GM19351 (cell line): Measurements from ENCODE around the gene ENTPD1.
"Not testable (repeated sequence)": the region's sequence is repeated elsewhere in the genome, so short reads cannot be mapped to it uniquely, and the experiment has no call there.

Experiments
- ATAC-seq: cut with Tn5 transposase; IDR thresholded peaks from one replicate; pipeline ENCODE4 v1.9.1; 2021; ENCODE audit warnings: mild to moderate bottlenecking, moderate library complexity; ENCODE audit not compliant: unreplicated experiment

The ENTPD1 gene

DNA sequence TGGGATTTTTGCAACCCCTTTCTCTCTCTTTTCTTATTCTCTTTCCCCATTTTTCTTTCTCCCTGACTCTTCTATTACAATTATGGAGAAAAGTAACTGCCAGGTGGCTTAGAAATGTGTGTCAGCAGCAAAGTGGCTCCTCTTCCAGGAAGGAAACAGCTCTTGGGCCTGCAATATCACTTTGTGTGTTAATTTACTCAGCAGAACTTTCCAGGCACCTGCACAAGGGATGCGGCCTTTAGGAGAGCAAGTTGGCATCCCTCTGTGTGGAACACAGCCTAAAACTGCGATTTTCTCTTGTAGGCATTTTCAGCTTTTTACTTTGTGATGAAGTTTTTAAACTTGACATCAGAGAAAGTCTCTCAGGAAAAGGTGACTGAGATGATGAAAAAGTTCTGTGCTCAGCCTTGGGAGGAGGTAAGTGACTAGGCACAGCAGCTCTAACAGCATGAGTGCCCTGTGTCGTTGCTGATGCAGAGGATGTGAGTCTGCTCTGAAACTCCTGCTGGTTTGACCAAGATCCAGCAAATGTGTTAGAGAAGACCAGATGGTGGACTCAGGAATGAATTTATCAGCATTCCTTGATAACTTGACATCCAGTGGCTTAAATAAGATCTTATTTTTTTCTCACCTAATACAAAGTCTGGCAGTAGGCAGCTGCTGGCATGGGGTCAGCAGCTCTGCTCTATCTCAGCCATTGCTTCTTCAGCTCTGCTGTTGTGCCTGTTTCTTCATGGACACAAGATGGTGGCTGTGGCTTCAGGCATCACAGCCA lies 104.4 kb downstream of the ENTPD1 start:
- ATAC-seq = no peak

DNA sequence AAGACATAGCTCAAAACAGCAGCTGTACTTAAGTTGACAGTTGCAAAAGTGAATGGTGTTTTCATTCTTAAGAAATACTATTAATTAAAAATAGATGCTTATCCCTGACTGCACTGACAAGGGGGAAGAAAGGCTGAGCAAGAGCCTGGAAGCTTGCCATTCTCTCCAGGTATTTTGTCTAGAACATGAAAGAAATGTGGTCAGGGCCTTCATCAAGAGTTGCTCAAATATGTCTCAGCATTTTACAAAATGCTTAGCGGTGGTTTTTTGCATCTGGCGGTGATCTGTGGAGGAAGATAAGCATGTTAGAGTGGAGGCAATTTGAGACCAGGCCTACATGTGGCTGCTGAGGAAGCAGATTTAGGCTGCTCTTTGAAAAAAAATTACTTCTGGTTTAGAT lies 105.4 kb downstream of the ENTPD1 start:
- ATAC-seq = no peak

DNA sequence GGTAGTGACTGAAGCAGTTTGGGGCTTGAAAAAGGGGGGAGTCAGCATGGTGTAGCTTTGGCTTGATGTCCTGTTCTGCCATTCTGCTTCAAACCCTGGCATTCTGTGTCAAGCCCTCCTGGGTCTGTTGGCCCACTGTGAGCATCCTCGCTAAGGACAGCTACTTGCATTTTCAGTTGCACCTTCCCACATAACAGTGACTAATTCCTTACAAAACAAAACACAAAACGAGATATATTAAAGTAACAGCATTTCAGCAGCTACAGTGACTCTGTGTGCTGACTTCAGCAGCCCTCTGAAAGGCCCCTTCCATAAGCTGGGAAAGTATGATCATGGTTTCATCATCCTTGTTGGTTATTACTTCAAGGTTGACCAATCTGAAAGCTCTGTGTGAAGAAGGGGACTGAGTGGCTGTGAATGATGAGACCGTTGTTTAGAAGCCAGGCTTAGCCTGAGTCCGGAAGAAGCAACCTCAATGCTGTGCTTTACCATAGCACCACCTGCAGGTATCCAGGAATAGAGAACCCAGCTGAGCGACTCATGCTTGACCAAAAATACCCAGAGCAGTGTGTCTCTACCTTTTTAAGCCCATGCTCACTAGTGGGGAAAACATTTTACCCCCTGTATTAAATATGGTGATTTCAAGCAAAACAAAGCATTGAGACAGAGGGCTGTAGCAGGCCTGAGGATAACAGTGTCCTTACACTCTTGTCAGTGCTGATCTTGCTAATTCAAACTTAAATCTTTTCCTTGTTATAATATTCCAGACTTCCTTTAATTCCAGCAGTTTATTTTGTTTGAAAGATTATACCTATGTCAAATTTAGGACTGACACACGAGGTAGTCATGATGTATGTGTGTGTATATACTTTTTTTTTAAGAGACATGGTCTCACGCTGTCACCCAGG lies 109.2 kb downstream of the ENTPD1 start:
- peak; percentile 95 for ATAC-seq

DNA sequence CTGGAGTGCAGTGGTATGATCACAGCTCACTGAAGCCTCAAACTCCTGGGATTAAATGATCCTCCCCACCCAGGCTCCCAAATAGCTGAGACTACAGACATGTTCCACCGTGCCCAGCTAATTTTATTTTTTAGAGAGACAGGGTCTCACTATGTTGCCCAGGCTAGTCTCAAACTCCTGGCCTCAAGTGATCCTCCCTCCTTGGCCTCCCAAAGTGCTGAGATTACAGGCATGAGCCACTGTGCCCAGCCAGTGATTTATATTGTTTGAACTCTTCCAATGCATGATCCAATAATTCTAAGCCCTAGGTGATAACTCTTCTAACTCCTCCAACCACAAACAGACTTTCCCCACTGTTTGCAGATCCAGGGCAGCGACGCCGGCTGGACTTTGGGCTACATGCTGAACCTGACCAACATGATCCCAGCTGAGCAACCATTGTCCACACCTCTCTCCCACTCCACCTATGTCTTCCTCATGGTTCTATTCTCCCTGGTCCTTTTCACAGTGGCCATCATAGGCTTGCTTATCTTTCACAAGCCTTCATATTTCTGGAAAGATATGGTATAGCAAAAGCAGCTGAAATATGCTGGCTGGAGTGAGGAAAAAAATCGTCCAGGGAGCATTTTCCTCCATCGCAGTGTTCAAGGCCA lies 110.0 kb downstream of the ENTPD1 start:
- ATAC-seq = no peak

DNA sequence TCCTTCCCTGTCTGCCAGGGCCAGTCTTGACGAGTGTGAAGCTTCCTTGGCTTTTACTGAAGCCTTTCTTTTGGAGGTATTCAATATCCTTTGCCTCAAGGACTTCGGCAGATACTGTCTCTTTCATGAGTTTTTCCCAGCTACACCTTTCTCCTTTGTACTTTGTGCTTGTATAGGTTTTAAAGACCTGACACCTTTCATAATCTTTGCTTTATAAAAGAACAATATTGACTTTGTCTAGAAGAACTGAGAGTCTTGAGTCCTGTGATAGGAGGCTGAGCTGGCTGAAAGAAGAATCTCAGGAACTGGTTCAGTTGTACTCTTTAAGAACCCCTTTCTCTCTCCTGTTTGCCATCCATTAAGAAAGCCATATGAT lies 110.5 kb downstream of the ENTPD1 start:
- no peak for ATAC-seq

DNA sequence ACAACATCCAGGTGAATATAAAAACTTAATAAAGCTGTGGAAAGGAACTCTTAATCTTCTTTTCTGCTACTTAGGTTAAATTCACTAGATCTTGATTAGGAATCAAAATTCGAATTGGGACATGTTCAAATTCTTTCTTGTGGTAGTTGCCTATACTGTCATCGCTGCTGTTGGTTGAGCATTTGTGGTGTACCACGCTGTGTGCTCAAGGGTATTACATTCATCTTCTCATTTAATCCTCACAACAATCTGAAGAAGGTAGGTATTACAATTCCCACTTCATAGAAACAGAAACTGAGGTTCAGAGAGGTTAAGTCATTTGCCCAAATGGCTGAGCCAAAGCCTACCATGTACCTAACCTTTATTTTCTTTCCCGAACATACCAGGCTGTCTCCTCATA lies 111.9 kb downstream of the ENTPD1 start:
- ATAC-seq = no peak

DNA sequence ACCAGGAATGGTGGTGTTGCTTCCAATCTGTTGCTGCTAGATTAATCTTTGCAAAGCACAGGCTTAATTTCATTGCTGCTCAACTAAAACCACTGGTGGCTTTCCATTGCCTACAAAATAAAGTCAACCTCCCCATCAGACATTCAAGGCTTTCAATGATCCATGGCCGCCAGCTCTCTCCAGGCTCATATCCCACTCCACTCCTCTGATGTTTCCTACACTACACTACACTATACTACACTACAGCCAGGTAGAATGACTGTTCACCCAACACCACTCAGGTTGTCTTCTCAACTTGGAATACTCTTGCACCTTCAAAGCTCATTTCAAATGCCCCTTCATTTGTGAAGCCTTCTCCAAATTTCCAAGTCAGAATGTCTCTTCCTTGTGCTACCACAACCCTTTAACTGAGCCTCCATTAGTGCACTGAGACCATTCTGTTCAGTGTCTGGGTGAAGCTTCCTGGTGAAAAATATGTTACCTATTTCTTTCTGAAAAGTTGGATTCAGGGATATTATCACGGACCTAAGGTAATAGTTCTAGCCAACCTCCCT lies 116.3 kb downstream of the ENTPD1 start:
- no peak for ATAC-seq

DNA sequence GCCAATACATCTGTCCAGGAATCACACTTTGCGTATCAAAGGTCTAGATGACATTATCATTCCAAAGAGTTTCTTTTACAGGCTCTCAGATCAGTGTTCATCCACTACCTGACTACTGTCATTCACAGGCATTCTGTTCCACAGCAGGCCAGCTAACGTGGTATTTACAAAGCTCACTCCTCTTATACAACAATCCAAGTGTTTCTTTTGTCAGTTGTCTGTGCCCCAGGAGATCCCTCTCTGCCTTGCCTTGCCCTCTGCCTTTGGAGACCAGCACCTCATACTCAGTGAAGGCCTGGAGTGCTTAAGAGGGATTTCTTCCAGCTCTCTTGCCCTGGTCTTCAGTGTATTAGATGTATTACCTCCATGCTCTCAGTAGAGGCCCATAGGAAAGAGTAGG lies 117.2 kb downstream of the ENTPD1 start:
- no peak for ATAC-seq

DNA sequence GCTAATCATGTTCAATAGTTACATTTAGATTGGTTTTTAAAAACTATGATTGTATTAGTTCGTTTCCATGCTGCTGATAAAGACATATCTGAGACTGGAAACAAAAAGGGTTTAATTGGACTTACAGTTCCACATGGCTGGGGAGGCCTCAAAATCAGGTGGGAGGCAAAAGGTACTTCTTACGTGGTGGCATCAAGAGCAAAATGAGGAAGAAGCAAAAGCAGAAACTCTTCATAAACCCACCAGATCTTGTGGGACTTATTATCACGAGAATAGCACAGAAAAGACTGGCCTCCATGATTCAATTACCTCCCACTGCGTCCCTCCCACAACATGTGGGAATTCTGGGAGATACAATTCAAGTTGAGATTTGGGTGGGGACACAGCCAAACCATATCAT lies 117.7 kb downstream of the ENTPD1 start:
- no peak for ATAC-seq

DNA sequence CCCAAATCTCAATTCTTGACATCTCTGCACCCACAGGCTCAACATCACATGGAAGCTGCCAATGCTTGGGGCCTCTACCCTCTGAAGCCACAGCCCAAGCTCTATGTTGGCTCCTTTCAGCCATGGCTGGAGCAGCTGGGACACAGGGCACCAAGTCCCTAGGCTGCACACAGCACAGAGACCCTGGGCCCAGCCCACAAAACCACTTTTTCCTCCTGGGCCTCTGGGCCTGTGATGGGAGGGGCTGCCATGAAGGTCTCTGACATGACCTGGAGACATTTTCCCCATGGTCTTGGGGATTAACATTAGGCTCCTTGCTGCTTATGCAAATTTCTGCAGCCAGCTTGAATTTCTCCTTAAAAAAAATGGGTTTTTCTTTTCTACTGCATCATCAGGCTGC lies 118.8 kb downstream of the ENTPD1 start:
- ATAC-seq = not testable (repeated sequence)

DNA sequence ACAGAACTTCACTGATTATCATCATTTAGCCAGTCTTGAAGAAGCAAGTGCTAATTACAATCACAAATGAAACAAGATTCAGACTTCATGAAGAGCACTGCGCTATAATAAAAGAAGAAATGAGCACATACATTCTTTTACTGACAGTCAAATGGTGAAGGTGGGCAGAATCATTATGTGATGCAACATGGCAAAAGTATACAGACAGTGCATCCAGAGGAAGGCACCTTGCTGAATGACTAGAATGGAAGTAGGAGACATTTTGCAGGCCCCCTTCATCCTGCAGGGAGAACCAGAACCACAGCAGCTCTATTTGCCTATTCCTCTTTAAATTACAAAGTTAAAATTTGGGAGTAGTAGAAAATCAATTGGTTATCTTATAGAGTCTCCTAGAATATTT lies 120.8 kb downstream of the ENTPD1 start:
- ATAC-seq = no peak

DNA sequence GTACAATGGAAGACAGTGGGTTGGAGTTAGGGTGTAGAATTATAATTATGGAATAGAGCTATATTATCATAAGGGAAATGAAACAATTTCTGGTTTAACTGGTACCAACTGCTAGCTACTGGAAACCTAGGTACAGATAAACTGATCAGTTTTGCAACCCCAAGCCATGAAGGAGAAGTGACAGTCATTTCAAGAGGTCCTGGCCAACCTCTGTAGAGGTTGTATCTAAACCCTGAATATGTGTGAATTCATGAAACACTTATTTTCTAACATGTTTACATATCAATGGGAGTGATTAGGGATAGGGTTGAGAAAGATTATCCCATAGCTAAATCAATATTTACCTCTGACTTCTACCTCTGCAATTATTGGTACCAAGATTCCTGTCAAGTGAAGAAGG lies 121.9 kb downstream of the ENTPD1 start:
- ATAC-seq = peak; percentile 54

DNA sequence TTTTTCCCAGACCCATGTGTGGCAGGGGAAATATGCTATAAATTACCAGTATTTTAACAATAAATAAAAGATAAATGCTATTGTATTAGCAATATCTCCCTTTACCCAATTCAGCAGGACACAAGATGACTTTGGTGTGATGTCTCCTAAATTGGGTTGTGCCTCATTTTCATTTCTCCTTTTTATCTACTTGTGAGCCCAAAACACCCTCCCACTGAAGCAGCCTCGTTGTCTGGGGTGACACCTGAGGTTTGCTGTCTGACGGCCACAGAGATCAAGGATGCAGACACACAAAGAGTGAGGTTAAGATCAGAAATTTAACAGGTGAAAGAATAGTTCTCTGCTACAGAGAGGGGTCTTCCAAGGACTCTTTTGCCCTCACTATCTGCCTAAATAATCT lies 124.7 kb downstream of the ENTPD1 start:
- ATAC-seq = peak; percentile 60

DNA sequence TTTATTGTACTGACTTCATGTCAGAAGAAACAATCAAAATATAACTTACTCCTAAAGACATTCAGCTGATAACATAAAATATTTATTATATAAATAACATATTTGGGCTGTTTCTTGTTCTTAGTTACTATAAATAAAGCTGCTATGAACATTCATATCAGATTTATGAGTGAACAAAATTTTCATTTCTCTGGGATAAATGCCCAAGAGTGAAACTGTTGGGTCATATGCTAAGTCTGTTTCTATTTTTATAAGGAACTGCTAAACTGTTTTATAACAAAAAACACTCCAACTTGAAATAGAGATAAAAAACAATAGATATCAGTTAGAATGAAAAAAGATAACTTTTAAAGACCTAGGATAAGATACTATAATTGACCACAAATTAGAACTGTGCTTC lies 125.4 kb downstream of the ENTPD1 start:
- no peak for ATAC-seq

DNA sequence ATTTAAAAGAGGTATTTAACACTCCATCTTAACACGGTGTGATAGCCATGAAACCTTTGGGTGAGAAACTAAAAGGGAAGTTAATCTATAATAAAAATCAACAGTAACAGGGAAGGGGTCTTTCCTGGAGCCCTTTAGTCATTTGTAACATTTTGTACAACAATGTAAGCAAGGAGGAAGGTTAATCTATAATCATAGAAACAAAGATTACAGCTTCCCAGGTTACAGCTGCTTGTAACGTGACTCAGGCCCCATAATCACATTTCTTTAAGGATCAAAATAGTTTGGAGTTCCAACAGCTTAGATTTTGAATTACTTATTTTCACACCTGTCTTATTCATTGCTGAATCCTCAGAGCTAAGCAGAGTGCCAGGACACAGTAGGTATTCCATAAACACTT lies 133.9 kb downstream of the ENTPD1 start:
- no peak for ATAC-seq

DNA sequence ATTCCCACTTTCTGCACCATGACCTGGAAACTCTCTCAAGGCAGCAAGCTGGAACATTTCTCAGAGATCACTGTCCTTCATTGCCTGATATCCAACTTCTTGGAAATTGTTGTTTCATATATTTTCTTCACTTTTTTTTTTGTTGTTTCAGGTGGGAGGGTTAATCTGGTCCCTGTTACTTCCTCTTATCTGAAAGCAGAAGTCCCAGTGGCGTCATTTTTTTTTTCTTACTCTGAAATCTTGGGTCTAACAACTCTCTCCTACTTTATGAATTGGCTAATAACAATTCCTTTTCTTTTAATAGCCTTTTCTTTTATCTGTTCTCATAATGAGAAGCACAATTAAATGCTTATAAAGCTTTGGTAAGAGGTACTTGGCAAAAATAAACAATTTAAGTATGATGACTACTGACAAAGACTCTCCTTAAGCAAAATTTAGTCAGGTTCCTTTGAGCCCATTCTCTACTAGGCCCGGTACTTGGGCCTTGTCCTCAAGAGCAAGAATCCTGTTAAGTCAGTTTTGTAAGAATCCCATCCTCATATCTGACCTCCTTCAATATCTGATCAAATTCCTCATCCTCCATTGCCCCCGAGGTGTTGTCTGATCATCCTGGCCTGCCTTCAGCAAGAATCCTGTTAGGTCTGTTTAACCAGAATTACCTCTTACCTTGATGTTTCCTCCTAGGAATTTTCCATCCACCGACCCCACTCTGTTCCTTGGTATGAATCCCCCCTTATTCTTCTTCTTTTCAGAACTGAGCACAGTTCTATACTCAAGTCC lies 140.3 kb downstream of the ENTPD1 start:
- ATAC-seq = no peak

DNA sequence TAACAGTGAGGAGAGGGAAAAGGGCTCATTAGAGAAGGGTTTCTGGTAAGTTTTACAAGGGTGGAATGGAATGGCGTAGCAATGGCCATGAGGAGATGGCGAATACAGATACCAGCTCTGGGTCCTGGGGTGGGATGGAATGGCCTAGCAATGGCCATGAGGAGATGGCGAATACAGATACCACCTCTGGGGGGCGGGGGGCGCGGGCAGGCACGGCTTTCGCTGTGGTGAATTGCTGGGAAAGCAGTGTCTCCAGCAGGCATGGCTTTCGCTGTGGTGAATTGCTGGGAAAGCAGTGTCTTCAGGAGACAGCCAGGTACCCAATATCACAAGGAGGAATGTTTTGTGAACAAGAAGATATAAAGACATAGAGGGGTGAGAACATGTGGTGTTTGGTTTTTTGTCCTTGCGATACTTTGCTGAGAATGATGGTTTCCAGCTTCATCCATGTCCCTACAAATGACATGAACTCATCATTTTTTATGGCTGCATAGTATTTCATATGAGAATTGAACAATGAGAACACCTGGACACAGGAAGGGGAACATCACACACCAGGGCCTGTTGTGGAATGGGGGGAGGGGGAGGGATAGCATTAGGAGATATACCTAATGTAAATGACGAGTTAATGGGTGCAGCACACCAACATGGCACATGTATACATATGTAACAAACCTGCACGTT lies 150.1 kb downstream of the ENTPD1 start:
- ATAC-seq = not testable (repeated sequence)

DNA sequence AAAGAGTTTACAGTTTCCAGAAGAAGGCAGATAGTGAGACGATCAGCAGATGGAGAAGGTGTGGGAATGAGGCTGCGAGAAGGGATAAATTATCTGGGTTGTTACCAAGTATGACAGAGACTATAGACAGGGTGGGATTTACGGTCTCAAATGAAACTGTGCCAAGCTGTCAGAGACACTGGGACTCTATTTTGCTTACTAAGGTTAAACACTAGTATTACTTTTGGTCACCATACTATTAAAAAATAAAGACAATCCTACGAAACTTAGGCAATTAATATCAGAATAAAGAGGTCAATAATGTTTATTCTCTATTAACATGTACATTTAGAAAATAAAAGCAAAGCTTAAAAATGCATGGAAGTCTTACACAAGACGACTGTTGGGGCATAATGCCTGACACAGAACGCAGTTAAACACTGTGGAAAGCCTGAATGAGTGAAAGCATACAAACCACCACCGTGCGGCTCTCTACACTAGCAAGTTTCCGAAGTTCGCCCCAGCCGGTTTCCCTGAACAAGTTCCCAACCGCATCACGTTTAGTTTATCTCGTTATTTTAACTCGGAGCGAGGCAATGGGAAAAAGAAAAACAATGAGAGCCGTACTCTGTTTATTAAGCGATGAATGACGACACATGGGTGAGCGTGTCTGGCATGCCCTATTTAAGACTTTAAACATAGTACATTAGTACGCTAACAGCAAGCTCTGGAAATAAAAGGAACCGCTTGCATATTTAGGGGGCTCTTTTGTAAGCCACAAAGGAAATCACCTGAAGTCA lies 150.9 kb downstream of the ENTPD1 start:
- ATAC-seq = peak; percentile 44
